Astrocyte (in vitro differentiated cells and primary cell): Measurements from ENCODE around the gene ADAMTS12. TPM values are rescaled to one million over a fixed set of nuclear protein-coding genes. Genes with fewer than 3 reads are reported as not detected.

Source experiments
- DNase-seq: peaks from one replicate; pipeline ENCODE4 v3.0.0-alpha.2; 2010; ENCODE audit warnings: low read depth
- FAIRE-seq: peaks from 2 replicates; lab custom pipeline; 2011; peaks lifted over from hg19 to GRCh38; lab: Jason Lieb, UNC
- H2AFZ ChIP-seq: 2 replicates; pipeline ENCODE4 v1.6.0; 2012; ENCODE audit warnings: low read depth, low read length, inconsistent platforms
- H3K27ac ChIP-seq: 2 replicates; pipeline ENCODE4 v1.5.1; 2011; ENCODE audit warnings: low read depth, low read length, inconsistent platforms
- H3K27me3 ChIP-seq: 2 replicates; pipeline ENCODE4 v1.6.0; 2011; ENCODE audit warnings: low read length, inconsistent platforms; ENCODE audit not compliant: insufficient read depth
- H3K36me3 ChIP-seq: 2 replicates; pipeline ENCODE4 v1.5.1; 2011; ENCODE audit warnings: low read length, inconsistent platforms; ENCODE audit not compliant: insufficient read depth
- H3K4me1 ChIP-seq: 2 replicates; pipeline ENCODE4 v1.5.1; 2011; ENCODE audit warnings: low read length, inconsistent platforms; ENCODE audit not compliant: insufficient read depth
- H3K4me2 ChIP-seq: 2 replicates; pipeline ENCODE4 v1.6.0; 2012; ENCODE audit warnings: low read length, inconsistent platforms
- H3K4me3 ChIP-seq: 2 replicates; pipeline ENCODE4 v1.5.1; 2011; ENCODE audit warnings: low read depth, mild to moderate bottlenecking, low read length, inconsistent platforms; ENCODE audit not compliant: insufficient read depth
- H3K79me2 ChIP-seq: 2 replicates; pipeline ENCODE4 v1.6.0; 2012; ENCODE audit warnings: mild to moderate bottlenecking, low read length, inconsistent platforms; ENCODE audit not compliant: insufficient read depth
- H3K9ac ChIP-seq: 2 replicates; pipeline ENCODE4 v1.6.0; 2012; ENCODE audit warnings: mild to moderate bottlenecking, low read length, inconsistent platforms
- H3K9me3 ChIP-seq: 2 replicates; pipeline ENCODE4 v1.5.1; 2012; ENCODE audit warnings: low read depth, mild to moderate bottlenecking, low read length, inconsistent platforms; ENCODE audit not compliant: insufficient read depth
- H4K20me1 ChIP-seq: 2 replicates; pipeline ENCODE4 v1.6.0; 2012; ENCODE audit warnings: low read length, inconsistent platforms; ENCODE audit not compliant: insufficient read depth
- H3K27ac Mint-ChIP-seq: one replicate; pipeline ENCODE4 v1.8.0; 2021; ENCODE audit warnings: mild to moderate bottlenecking, mixed read lengths; ENCODE audit not compliant: unreplicated experiment
- H3K27me3 Mint-ChIP-seq: one replicate; pipeline ENCODE4 v1.8.0; 2021; ENCODE audit warnings: low read depth, mixed read lengths; ENCODE audit not compliant: unreplicated experiment
- H3K36me3 Mint-ChIP-seq: one replicate; pipeline ENCODE4 v1.8.0; 2021; ENCODE audit warnings: low read depth, mixed read lengths; ENCODE audit not compliant: unreplicated experiment
- H3K4me1 Mint-ChIP-seq: one replicate; pipeline ENCODE4 v1.8.0; 2021; ENCODE audit warnings: low read depth, mixed read lengths; ENCODE audit not compliant: unreplicated experiment
- H3K4me3 Mint-ChIP-seq: one replicate; pipeline ENCODE4 v1.8.0; 2021; ENCODE audit warnings: mild to moderate bottlenecking, moderate library complexity, mixed read lengths; ENCODE audit not compliant: unreplicated experiment
- H3K9me3 Mint-ChIP-seq: one replicate; pipeline ENCODE4 v1.8.0; 2021; ENCODE audit warnings: mild to moderate bottlenecking, mixed read lengths; ENCODE audit not compliant: unreplicated experiment
- CTCF ChIP-seq: IDR thresholded peaks from 2 replicates; pipeline ENCODE4 v1.5.1; 2011; ENCODE audit warnings: low read depth, mild to moderate bottlenecking, inconsistent platforms, low read length, moderate library complexity; ENCODE audit not compliant: insufficient read depth
- EZH2 ChIP-seq: IDR thresholded peaks from 2 replicates; pipeline ENCODE4 v1.6.1; 2012; ENCODE audit warnings: mild to moderate bottlenecking, low read length, inconsistent platforms; ENCODE audit not compliant: insufficient read depth
- total RNA-seq: library from RNA; stranded (reverse); gene quantifications from 2 replicates; pipeline ENCODE4 v1.2.1, GENCODE V29; 2021

Gene ADAMTS12
- total RNA-seq, 1 donor from 2014 or later, result 156 TPM

- Histone ChIP-seq H3K4me2 (peak overlapping the region; percentile 61), H3K27me3 (no peaks in the 10 kb centered on the region), H3K9me3 (no peaks in the 10 kb centered on the region), H3K27ac (peak overlapping the region; percentile 11), H3K79me2 (peaks cover 82% of the 10 kb centered on the region), H2AFZ (no peak overlapping the region), H4K20me1 (no peaks in the 10 kb centered on the region), H3K4me1 (peaks cover 29% of the 10 kb centered on the region), H3K36me3 (no peaks in the 10 kb centered on the region), H3K9ac (no peak overlapping the region), H3K4me3 (no peak overlapping the region)
- FAIRE-seq, result no peak
- peaks cover 3% of the 10 kb centered on the region for H3K9me3 Mint-ChIP-seq
- H3K36me3 Mint-ChIP-seq, result peaks cover 23% of the 10 kb centered on the region
- no peak for TF ChIP-seq CTCF
- no peak for TF ChIP-seq EZH2
- no peaks in the 10 kb centered on the region for H3K27me3 Mint-ChIP-seq
- peaks cover 52% of the 10 kb centered on the region for H3K4me1 Mint-ChIP-seq
- H3K27ac Mint-ChIP-seq, result no peak overlapping the region
- no peak for DNase-seq
- H3K4me3 Mint-ChIP-seq, result no peak overlapping the region
These were observed 49.3 kb downstream of the ADAMTS12 start for GRCh38 chr5:33842456-33842855.

- no peak overlapping the region for H3K9ac ChIP-seq
- TF ChIP-seq CTCF, result no peak
- TF ChIP-seq EZH2, result no peak
- no peak overlapping the region for H3K27ac ChIP-seq
- H3K9me3 Mint-ChIP-seq, result peaks cover 3% of the 10 kb centered on the region
- FAIRE-seq, result no peak
- H3K27me3 Mint-ChIP-seq, result no peaks in the 10 kb centered on the region
- no peak overlapping the region for H2AFZ ChIP-seq
- no peak overlapping the region for H3K4me2 ChIP-seq
- no peaks in the 10 kb centered on the region for H3K9me3 ChIP-seq
- H3K4me1 ChIP-seq, result peaks cover 29% of the 10 kb centered on the region
- peaks cover 57% of the 10 kb centered on the region for H3K4me1 Mint-ChIP-seq
- H3K27me3 ChIP-seq, result no peaks in the 10 kb centered on the region
- no peaks in the 10 kb centered on the region for H3K36me3 ChIP-seq
- peak overlapping the region; percentile 42 for H3K27ac Mint-ChIP-seq
- peaks cover 25% of the 10 kb centered on the region for H3K36me3 Mint-ChIP-seq
- no peak overlapping the region for H3K4me3 Mint-ChIP-seq
- H3K4me3 ChIP-seq, result no peak overlapping the region
- H4K20me1 ChIP-seq, result no peaks in the 10 kb centered on the region
- H3K79me2 ChIP-seq, result peaks cover 83% of the 10 kb centered on the region
- DNase-seq, result no peak
These were observed 49.9 kb downstream of the ADAMTS12 start for GRCh38 chr5:33841891-33842290.

GRCh38 chr5:33840927-33841547, 50.8 kb downstream of the ADAMTS12 start:
- FAIRE-seq (no peak), DNase-seq (no peak)
- Histone ChIP-seq H3K9ac (no peak overlapping the region), H3K9me3 (no peaks in the 10 kb centered on the region), H3K27ac (no peak overlapping the region), H4K20me1 (no peaks in the 10 kb centered on the region), H3K4me1 (peaks cover 32% of the 10 kb centered on the region), H3K27me3 (no peaks in the 10 kb centered on the region), H3K4me2 (no peak overlapping the region), H2AFZ (no peak overlapping the region), H3K4me3 (no peak overlapping the region), H3K79me2 (peaks cover 83% of the 10 kb centered on the region), H3K36me3 (no peaks in the 10 kb centered on the region)
- peak overlapping the region; percentile 4 for H3K27ac Mint-ChIP-seq
- no peaks in the 10 kb centered on the region for H3K27me3 Mint-ChIP-seq
- H3K36me3 Mint-ChIP-seq, result peaks cover 28% of the 10 kb centered on the region
- no peak overlapping the region for H3K4me3 Mint-ChIP-seq
- peaks cover 51% of the 10 kb centered on the region for H3K4me1 Mint-ChIP-seq
- H3K9me3 Mint-ChIP-seq, result peaks cover 3% of the 10 kb centered on the region
- no peak for TF ChIP-seq CTCF
- no peak for TF ChIP-seq EZH2
